OCI-LY1 (cell line): ENCODE measurements around the gene FPR2.

Source experiments
- EZH2 ChIP-seq: fragments of 200-600 bp; sonication (generic), shearing (Covaris generic); IDR thresholded peaks from 2 replicates; pipeline ENCODE4 v1.8.0; 2017; ENCODE audit warnings: borderline replicate concordance, mixed run types, mild to moderate bottlenecking, antibody characterized with exemption, low read length, moderate library complexity, mixed read lengths
- TF ChIP-seq, protein P1 (sequence below): fragments of 200-600 bp; sonication (generic), shearing (Covaris generic); IDR thresholded peaks from 2 replicates; pipeline ENCODE4 v1.5.1; 2017; ENCODE audit warnings: mild to moderate bottlenecking, antibody characterized with exemption, low read length, moderate library complexity, mixed read lengths

- TF ChIP-seq, protein P1, sequence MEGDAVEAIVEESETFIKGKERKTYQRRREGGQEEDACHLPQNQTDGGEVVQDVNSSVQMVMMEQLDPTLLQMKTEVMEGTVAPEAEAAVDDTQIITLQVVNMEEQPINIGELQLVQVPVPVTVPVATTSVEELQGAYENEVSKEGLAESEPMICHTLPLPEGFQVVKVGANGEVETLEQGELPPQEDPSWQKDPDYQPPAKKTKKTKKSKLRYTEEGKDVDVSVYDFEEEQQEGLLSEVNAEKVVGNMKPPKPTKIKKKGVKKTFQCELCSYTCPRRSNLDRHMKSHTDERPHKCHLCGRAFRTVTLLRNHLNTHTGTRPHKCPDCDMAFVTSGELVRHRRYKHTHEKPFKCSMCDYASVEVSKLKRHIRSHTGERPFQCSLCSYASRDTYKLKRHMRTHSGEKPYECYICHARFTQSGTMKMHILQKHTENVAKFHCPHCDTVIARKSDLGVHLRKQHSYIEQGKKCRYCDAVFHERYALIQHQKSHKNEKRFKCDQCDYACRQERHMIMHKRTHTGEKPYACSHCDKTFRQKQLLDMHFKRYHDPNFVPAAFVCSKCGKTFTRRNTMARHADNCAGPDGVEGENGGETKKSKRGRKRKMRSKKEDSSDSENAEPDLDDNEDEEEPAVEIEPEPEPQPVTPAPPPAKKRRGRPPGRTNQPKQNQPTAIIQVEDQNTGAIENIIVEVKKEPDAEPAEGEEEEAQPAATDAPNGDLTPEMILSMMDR, result no peak
- TF ChIP-seq EZH2, result no peak
These were observed 36.5 kb downstream of the FPR2 start for GRCh38 chr19:51797480-51797879.
